HepG2 (cell line): ENCODE data around the gene CCDC74B.

ENCODE experiments used
- HCFC1 ChIP-seq: fragments of 150-350 bp; IDR thresholded peaks from 2 replicates; pipeline ENCODE4 v1.6.1; 2014; ENCODE audit warnings: low read depth, low read length
- KLF13 ChIP-seq: sonication (generic); formaldehyde crosslinking; IDR thresholded peaks from 2 replicates; pipeline ENCODE4 v1.4.0; 2020; ENCODE audit warnings: mild to moderate bottlenecking, missing genetic modification reagents
- POLR2A ChIP-seq, 2 experiments: IDR thresholded peaks; 2 replicates each; pipeline ENCODE4 v1.6.1; 2011; ENCODE audit warnings: low read depth in 2 of 2, low read length in 2 of 2, mild to moderate bottlenecking in 1 of 2, moderate library complexity in 1 of 2; ENCODE audit not compliant: insufficient read depth in 1 of 2
- POLR2AphosphoS5 ChIP-seq: IDR thresholded peaks from 2 replicates; pipeline ENCODE4 v1.6.1; 2012; ENCODE audit warnings: low read depth, low read length
- ZBTB8A ChIP-seq: sonication (generic); formaldehyde crosslinking; IDR thresholded peaks from 2 replicates; pipeline ENCODE4 v1.4.0; 2020; ENCODE audit warnings: mild to moderate bottlenecking, low read depth, missing genetic modification reagents, borderline replicate concordance
- ZNF17 ChIP-seq: sonication (generic); formaldehyde crosslinking; IDR thresholded peaks from 2 replicates; pipeline ENCODE4 v1.5.0; 2020; ENCODE audit warnings: mild to moderate bottlenecking, missing genetic modification reagents
- TF ChIP-seq, protein P1 (sequence below): sonication (generic); formaldehyde crosslinking; IDR thresholded peaks from 2 replicates; pipeline ENCODE4 v1.5.0; 2020; ENCODE audit warnings: mild to moderate bottlenecking, missing genetic modification reagents, moderate library complexity
- TF ChIP-seq, protein P2 (sequence below), 2 experiments: fragments of 450-650 bp in 1 of 2; sonication (generic) in 1 of 2; formaldehyde crosslinking in 1 of 2; IDR thresholded peaks; 2 replicates each; pipeline versions ENCODE4 v1.6.1 to v1.8.0; 2016 to 2022; ENCODE audit warnings: antibody characterized with exemption in 1 of 2, mild to moderate bottlenecking in 1 of 2, missing genetic modification reagents in 1 of 2
- TF ChIP-seq, protein P3 (sequence below): sonication (generic); formaldehyde crosslinking; IDR thresholded peaks from 2 replicates; pipeline ENCODE4 v1.8.0; 2022; ENCODE audit warnings: mild to moderate bottlenecking, missing genetic modification reagents, borderline replicate concordance
- TF ChIP-seq, protein P4 (sequence below): IDR thresholded peaks from 2 replicates; pipeline ENCODE4 v1.6.1; 2016
- TF ChIP-seq, protein P5 (sequence below), 2 experiments: IDR thresholded peaks; 2 replicates each; pipeline ENCODE4 v1.6.1; 2011 to 2012; ENCODE audit warnings: low read length in 2 of 2, borderline replicate concordance in 1 of 2, low read depth in 1 of 2, mild to moderate bottlenecking in 1 of 2, moderate library complexity in 1 of 2

DNA sequence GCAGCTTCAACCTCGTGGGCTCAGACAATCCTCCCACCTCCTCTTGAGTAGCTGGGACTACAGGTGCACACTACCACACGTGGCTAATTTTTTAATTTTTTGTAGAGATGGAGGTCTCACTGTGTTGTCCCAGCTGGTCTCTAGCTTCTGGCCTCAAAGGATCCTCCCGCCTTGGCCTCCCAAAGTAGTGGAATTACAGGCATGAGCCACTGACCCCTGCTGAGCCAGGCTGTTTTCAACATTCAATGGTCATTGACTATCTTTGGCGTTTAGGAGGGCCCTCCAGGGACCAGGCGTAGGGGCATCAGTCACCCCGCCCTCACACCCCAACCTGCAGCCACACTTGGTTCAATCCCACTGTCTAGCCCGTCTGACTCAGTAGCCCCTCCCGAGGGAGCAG, 42.4 kb upstream of the CCDC74B start:
- TF ChIP-seq ZBTB8A (no peak), HCFC1 (no peak), KLF13 (CRISPR knock-in tag) (no peak), POLR2AphosphoS5 (no peak), ZNF17 (CRISPR knock-in tag) (no peak), POLR2A (IDR thresholded peaks at IDR 0.05; ENCODE audit: insufficient read depth in 1 of 2, low read depth in 2 of 2, low read length in 2 of 2) (no peak)
- TF ChIP-seq, protein P1, sequence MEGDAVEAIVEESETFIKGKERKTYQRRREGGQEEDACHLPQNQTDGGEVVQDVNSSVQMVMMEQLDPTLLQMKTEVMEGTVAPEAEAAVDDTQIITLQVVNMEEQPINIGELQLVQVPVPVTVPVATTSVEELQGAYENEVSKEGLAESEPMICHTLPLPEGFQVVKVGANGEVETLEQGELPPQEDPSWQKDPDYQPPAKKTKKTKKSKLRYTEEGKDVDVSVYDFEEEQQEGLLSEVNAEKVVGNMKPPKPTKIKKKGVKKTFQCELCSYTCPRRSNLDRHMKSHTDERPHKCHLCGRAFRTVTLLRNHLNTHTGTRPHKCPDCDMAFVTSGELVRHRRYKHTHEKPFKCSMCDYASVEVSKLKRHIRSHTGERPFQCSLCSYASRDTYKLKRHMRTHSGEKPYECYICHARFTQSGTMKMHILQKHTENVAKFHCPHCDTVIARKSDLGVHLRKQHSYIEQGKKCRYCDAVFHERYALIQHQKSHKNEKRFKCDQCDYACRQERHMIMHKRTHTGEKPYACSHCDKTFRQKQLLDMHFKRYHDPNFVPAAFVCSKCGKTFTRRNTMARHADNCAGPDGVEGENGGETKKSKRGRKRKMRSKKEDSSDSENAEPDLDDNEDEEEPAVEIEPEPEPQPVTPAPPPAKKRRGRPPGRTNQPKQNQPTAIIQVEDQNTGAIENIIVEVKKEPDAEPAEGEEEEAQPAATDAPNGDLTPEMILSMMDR (CRISPR knock-in tag): no peak
- TF ChIP-seq, protein P2, sequence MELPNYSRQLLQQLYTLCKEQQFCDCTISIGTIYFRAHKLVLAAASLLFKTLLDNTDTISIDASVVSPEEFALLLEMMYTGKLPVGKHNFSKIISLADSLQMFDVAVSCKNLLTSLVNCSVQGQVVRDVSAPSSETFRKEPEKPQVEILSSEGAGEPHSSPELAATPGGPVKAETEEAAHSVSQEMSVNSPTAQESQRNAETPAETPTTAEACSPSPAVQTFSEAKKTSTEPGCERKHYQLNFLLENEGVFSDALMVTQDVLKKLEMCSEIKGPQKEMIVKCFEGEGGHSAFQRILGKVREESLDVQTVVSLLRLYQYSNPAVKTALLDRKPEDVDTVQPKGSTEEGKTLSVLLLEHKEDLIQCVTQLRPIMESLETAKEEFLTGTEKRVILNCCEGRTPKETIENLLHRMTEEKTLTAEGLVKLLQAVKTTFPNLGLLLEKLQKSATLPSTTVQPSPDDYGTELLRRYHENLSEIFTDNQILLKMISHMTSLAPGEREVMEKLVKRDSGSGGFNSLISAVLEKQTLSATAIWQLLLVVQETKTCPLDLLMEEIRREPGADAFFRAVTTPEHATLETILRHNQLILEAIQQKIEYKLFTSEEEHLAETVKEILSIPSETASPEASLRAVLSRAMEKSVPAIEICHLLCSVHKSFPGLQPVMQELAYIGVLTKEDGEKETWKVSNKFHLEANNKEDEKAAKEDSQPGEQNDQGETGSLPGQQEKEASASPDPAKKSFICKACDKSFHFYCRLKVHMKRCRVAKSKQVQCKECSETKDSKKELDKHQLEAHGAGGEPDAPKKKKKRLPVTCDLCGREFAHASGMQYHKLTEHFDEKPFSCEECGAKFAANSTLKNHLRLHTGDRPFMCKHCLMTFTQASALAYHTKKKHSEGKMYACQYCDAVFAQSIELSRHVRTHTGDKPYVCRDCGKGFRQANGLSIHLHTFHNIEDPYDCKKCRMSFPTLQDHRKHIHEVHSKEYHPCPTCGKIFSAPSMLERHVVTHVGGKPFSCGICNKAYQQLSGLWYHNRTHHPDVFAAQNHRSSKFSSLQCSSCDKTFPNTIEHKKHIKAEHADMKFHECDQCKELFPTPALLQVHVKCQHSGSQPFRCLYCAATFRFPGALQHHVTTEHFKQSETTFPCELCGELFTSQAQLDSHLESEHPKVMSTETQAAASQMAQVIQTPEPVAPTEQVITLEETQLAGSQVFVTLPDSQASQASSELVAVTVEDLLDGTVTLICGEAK (IDR thresholded peaks at IDR 0.05): no peak
- TF ChIP-seq, protein P2 (CRISPR knock-in tag; IDR thresholded peaks at IDR 0.05): no peak
- TF ChIP-seq, protein P3, sequence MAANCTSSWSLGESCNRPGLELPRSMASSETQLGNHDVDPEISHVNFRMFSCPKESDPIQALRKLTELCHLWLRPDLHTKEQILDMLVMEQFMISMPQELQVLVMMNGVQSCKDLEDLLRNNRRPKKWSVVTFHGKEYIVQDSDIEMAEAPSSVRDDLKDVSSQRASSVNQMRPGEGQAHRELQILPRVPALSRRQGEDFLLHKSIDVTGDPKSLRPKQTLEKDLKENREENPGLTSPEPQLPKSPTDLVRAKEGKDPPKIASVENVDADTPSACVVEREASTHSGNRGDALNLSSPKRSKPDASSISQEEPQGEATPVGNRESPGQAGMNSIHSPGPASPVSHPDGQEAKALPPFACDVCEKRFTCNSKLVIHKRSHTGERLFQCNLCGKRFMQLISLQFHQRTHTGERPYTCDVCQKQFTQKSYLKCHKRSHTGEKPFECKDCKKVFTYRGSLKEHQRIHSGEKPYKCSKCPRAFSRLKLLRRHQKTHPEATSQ: no peak
- TF ChIP-seq, protein P4, sequence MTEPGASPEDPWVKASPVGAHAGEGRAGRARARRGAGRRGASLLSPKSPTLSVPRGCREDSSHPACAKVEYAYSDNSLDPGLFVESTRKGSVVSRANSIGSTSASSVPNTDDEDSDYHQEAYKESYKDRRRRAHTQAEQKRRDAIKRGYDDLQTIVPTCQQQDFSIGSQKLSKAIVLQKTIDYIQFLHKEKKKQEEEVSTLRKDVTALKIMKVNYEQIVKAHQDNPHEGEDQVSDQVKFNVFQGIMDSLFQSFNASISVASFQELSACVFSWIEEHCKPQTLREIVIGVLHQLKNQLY (CRISPR knock-in tag): no peak
- TF ChIP-seq, protein P5, sequence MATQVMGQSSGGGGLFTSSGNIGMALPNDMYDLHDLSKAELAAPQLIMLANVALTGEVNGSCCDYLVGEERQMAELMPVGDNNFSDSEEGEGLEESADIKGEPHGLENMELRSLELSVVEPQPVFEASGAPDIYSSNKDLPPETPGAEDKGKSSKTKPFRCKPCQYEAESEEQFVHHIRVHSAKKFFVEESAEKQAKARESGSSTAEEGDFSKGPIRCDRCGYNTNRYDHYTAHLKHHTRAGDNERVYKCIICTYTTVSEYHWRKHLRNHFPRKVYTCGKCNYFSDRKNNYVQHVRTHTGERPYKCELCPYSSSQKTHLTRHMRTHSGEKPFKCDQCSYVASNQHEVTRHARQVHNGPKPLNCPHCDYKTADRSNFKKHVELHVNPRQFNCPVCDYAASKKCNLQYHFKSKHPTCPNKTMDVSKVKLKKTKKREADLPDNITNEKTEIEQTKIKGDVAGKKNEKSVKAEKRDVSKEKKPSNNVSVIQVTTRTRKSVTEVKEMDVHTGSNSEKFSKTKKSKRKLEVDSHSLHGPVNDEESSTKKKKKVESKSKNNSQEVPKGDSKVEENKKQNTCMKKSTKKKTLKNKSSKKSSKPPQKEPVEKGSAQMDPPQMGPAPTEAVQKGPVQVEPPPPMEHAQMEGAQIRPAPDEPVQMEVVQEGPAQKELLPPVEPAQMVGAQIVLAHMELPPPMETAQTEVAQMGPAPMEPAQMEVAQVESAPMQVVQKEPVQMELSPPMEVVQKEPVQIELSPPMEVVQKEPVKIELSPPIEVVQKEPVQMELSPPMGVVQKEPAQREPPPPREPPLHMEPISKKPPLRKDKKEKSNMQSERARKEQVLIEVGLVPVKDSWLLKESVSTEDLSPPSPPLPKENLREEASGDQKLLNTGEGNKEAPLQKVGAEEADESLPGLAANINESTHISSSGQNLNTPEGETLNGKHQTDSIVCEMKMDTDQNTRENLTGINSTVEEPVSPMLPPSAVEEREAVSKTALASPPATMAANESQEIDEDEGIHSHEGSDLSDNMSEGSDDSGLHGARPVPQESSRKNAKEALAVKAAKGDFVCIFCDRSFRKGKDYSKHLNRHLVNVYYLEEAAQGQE (IDR thresholded peaks at IDR 0.05; ENCODE audit: borderline replicate concordance in 1 of 2, low read depth in 1 of 2, low read length in 2 of 2): no peak
